ENCODE results near the gene MCCD1.

GRCh38 chr6:31479933-31480535 is 48.7 kb upstream of the MCCD1 start:
- no peak for TF ChIP-seq EZH2 (IDR thresholded peaks at IDR 0.05; ENCODE audit: low read depth, unreplicated experiment)
- TF ChIP-seq POLR2AphosphoS5 (IDR thresholded peaks at IDR 0.05; ENCODE audit: low read depth) = no peak
- TF ChIP-seq REST (IDR thresholded peaks at IDR 0.05; ENCODE audit: unreplicated experiment) = no peak
- no peak for TF ChIP-seq CTCF (conservative IDR thresholded peaks at IDR 0.05; ENCODE audit: low read depth in 2 of 2)
- no peak for TF ChIP-seq EZH2phosphoT487 (IDR thresholded peaks at IDR 0.05; ENCODE audit: unreplicated experiment)
- TF ChIP-seq CREB1 (CRISPR knock-in tag; IDR thresholded peaks at IDR 0.05; ENCODE audit: low read depth) = no peak
- TF ChIP-seq JUNB (IDR thresholded peaks at IDR 0.05; ENCODE audit: unreplicated experiment) = no peak

All from GM23338 (cell line).